Kidney (tissue), 14 donors: ENCODE measurements around the gene RMND5B. TPM values are rescaled to one million over a fixed set of nuclear protein-coding genes. Genes with fewer than 3 reads are reported as not detected.

Experiments used
- DNase-seq, 5 donors: peaks; one replicate each; pipeline ENCODE4 v3.0.0-alpha.2; 2013 to 2020
- FAIRE-seq: peaks from 2 replicates; lab custom pipeline; 2012; peaks lifted over from hg19 to GRCh38; lab: Jason Lieb, UNC
- H3K27ac ChIP-seq, 2 donors: one replicate each; pipeline ENCODE4 v1.7.0; 2013; ENCODE audit warnings: low read depth in 2 of 2, low read length in 2 of 2, inconsistent platforms in 1 of 2
- H3K27me3 ChIP-seq: one replicate; pipeline ENCODE4 v1.7.1; 2013; ENCODE audit warnings: low read length, inconsistent platforms; ENCODE audit not compliant: control insufficient read depth, insufficient read depth
- H3K36me3 ChIP-seq, 3 donors: one replicate each; pipeline versions ENCODE4 v1.7.0 to v1.7.1; 2013; ENCODE audit warnings: low read length in 3 of 3, control low read depth in 1 of 3, inconsistent platforms in 1 of 3; ENCODE audit not compliant: insufficient read depth in 3 of 3, control insufficient read depth in 2 of 3
- H3K4me1 ChIP-seq, 3 donors: one replicate each; pipeline versions ENCODE4 v1.7.0 to v1.7.1; 2013; ENCODE audit warnings: low read length in 3 of 3, inconsistent platforms in 1 of 3, low read depth in 1 of 3; ENCODE audit not compliant: control insufficient read depth in 2 of 3, insufficient read depth in 2 of 3
- H3K4me3 ChIP-seq, 3 donors: one replicate each; pipeline versions ENCODE4 v1.7.0 to v1.8.1; 2013; ENCODE audit warnings: low read length in 3 of 3, control low read depth in 1 of 3, inconsistent platforms in 1 of 3
- H3K9ac ChIP-seq, 3 donors: one replicate each; pipeline versions ENCODE4 v1.7.0 to v1.7.1; 2013; ENCODE audit warnings: low read length in 3 of 3, control low read depth in 1 of 3, inconsistent platforms in 1 of 3
- H3K9me3 ChIP-seq, 3 donors: one replicate each; pipeline versions ENCODE4 v1.7.0 to v1.7.1; 2013; ENCODE audit warnings: low read length in 3 of 3, control low read depth in 1 of 3, inconsistent platforms in 1 of 3; ENCODE audit not compliant: control insufficient read depth in 2 of 3, insufficient read depth in 1 of 3
- CTCF ChIP-seq: IDR thresholded peaks from 3 replicates; pipeline ENCODE4 v1.5.1; 2012; ENCODE audit warnings: mild to moderate bottlenecking, moderate library complexity, borderline replicate concordance; ENCODE audit not compliant: insufficient read depth; ENCODE audit errors: extremely low read depth
- intact Hi-C: fragments of 100-400 bp; cut with DNase I; formaldehyde crosslinking; loops from one replicate; pipeline ENCODE4 v1.11.1; 2022
- polyA plus RNA-seq: library from polyadenylated mRNA; stranded (reverse); fragments of 350-450 nt; fragmentation: Illumina TruSeq; extraction: RNeasy Lipid Tissue Mini Kit (QIAGEN cat#74804); gene quantifications from one replicate; pipeline ENCODE4 v1.2.3, GENCODE V29; 2014; ENCODE audit warnings: low read depth, low replicate concordance; ENCODE audit not compliant: insufficient read depth
- total RNA-seq: library from RNA; stranded (reverse); fragmentation: NEBNext Ultra II Directional; extraction: Animal tissue kit (Norgen Biotek cat#: 25700); gene quantifications from one replicate; pipeline ENCODE4 v1.2.1, GENCODE V29; 2021
- donor health status: control.
- donor health status: control.
- donor health status: control.
- donor health status: control.
- donor health status: control.
- donor health status: DM: yes; HTN: yes; CAD: no.
- donor health status: Normal renal cell carcinoma (clear cell type).

The RMND5B gene
- total and polyA plus RNA-seq, 2 donors from 2014 or later, result 36.6 to 45.3 TPM

- no peak for TF ChIP-seq CTCF
- no peaks in the 10 kb centered on the region for H3K9me3 ChIP-seq
- peaks cover 0 to 5% (median 4%) of the 10 kb centered on the region in 3 donors for H3K36me3 ChIP-seq
- H3K4me3 ChIP-seq, result peak overlapping the region; percentile 46 to 79 (median 62)
- intact Hi-C loops, result no loop called here
- H3K27ac ChIP-seq, result peak overlapping the region in 1 of 2 donors; percentile 80
- FAIRE-seq (no peak), DNase-seq (no peak)
- no peaks in the 10 kb centered on the region for H3K27me3 ChIP-seq
- peak overlapping the region; percentile 30 to 80 (median 54) for H3K9ac ChIP-seq
- H3K4me1 ChIP-seq, result peaks cover 0 to 5% (median 0%) of the 10 kb centered on the region in 3 donors
Observed at GRCh38 chr5:178131446-178131996, 707 bp downstream of the RMND5B start.

- no peak for DNase-seq
- H3K4me3 ChIP-seq, result no peak overlapping the region
- H3K9ac ChIP-seq, result no peak overlapping the region
- no peak for TF ChIP-seq CTCF
- H3K36me3 ChIP-seq, result peaks cover 0 to 17% (median 12%) of the 10 kb centered on the region in 3 donors
- H3K4me1 ChIP-seq, result no peaks in the 10 kb centered on the region
- intact Hi-C loops, result no loop called here
- no peaks in the 10 kb centered on the region for H3K27me3 ChIP-seq
- no peak overlapping the region for H3K27ac ChIP-seq
- H3K9me3 ChIP-seq, result no peaks in the 10 kb centered on the region
- FAIRE-seq, result no peak
Observed at GRCh38 chr5:178136990-178137389, 6.2 kb downstream of the RMND5B start.

GRCh38 chr5:178137991-178138390 lies 7.2 kb downstream of the RMND5B start:
- H3K27ac ChIP-seq, result no peak overlapping the region
- DNase-seq (peak in 1 of 5 donors; percentile 56), FAIRE-seq (no peak)
- intact Hi-C loops, result no loop called here
- H3K4me1 ChIP-seq, result no peaks in the 10 kb centered on the region
- no peak for TF ChIP-seq CTCF
- no peaks in the 10 kb centered on the region for H3K9me3 ChIP-seq
- H3K36me3 ChIP-seq, result peaks cover 0 to 27% (median 15%) of the 10 kb centered on the region in 3 donors
- H3K9ac ChIP-seq, result no peak overlapping the region
- H3K4me3 ChIP-seq, result no peak overlapping the region
- no peaks in the 10 kb centered on the region for H3K27me3 ChIP-seq
